Measurements from ENCODE around the gene MSL3B.
A peak's percentile ranks its signal among the peaks of the same experiment; 100 is the strongest.

MSL3B gene

DNA sequence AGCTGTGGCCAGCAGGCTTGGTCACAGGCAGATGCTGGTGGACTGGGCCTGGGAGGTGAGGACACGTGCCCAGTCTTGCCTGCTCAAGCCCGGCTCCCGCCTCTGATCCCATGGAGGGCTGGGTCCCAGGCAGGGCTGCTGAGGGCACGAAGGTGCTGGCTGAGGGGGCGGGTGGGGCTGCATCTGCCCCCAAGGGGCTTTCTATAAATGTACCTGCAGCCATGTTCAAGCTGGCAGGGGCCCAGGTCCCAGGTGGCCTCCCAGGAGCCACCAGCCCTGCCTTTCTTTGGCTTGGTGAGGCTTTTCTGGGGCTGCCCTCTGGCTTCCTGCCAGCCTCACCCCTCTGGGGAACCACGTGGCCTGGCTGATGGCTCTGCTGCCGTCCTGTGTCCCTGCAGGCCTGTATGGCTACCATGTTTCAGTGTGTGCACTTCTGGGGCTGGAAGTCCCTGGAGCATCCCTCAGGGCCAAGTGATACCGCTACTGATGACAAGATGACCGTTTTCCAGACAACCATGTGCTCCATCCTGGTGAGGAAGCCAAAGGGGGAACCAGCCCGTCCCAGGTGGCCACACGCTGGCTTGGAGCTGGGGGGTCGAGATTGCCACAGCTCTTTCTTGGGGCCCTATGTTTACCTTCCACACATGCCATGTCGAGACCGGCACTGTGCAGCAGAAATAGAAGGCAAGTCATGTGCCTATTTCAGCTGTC lies 37.0 kb downstream of the MSL3B start:
- TF ChIP-seq, protein P1, sequence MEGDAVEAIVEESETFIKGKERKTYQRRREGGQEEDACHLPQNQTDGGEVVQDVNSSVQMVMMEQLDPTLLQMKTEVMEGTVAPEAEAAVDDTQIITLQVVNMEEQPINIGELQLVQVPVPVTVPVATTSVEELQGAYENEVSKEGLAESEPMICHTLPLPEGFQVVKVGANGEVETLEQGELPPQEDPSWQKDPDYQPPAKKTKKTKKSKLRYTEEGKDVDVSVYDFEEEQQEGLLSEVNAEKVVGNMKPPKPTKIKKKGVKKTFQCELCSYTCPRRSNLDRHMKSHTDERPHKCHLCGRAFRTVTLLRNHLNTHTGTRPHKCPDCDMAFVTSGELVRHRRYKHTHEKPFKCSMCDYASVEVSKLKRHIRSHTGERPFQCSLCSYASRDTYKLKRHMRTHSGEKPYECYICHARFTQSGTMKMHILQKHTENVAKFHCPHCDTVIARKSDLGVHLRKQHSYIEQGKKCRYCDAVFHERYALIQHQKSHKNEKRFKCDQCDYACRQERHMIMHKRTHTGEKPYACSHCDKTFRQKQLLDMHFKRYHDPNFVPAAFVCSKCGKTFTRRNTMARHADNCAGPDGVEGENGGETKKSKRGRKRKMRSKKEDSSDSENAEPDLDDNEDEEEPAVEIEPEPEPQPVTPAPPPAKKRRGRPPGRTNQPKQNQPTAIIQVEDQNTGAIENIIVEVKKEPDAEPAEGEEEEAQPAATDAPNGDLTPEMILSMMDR (IDR thresholded peaks at IDR 0.05; ENCODE audit: low read depth, low read length), result no peak
- no peak overlapping the region for H3K4me3 ChIP-seq (ENCODE audit: low read depth, low read length)
- H3K9me3 ChIP-seq (ENCODE audit: severe bottlenecking), result no peaks in the 10 kb centered on the region
- H3K27me3 ChIP-seq (ENCODE audit: insufficient read depth, low read depth, severe bottlenecking), result no peaks in the 10 kb centered on the region
- no peak overlapping the region for H3K27ac ChIP-seq
- H3K36me3 ChIP-seq, result peaks cover 21% of the 10 kb centered on the region
- no peak for DNase-seq

DNA sequence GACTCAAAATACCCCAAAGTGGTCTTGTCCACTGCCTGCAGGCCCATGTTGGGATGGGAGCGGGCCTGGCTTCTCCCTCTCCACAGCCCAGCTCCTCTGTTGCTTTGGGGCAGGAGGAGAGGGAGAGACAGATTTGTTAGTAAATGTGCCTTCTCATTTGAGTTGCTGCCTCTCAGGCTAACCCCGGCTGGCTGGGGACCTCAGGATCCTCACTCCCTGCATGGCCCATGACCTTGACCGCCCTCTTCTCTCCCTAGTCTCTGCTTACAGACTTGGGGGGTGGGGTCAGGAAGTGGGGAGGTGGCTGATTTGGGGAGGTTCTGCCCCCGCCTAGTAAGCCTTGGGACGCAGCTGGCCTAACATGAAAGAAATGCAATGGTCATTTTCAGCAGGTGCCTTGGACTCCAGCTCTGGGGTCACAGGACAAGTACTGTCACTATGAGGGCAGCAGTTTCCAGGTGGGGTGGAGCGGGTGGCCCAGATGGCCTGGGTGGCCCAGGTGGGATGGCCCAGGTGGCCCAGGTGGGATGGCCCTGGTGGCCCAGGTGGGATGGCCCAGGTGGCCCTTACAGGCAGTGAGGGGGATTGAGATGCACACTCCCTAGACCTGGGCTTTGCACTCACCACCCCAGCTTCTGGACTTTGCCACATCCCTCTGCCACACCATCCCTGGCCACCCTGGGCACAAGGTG lies 37.9 kb downstream of the MSL3B start:
- H3K4me3 ChIP-seq (ENCODE audit: low read depth, low read length), result no peak overlapping the region
- DNase-seq, result no peak
- TF ChIP-seq, protein P1 (IDR thresholded peaks at IDR 0.05; ENCODE audit: low read depth, low read length), result no peak
- H3K27me3 ChIP-seq (ENCODE audit: insufficient read depth, low read depth, severe bottlenecking), result no peaks in the 10 kb centered on the region
- H3K36me3 ChIP-seq, result peaks cover 13% of the 10 kb centered on the region
- H3K27ac ChIP-seq, result no peak overlapping the region
- no peaks in the 10 kb centered on the region for H3K9me3 ChIP-seq (ENCODE audit: severe bottlenecking)

DNA sequence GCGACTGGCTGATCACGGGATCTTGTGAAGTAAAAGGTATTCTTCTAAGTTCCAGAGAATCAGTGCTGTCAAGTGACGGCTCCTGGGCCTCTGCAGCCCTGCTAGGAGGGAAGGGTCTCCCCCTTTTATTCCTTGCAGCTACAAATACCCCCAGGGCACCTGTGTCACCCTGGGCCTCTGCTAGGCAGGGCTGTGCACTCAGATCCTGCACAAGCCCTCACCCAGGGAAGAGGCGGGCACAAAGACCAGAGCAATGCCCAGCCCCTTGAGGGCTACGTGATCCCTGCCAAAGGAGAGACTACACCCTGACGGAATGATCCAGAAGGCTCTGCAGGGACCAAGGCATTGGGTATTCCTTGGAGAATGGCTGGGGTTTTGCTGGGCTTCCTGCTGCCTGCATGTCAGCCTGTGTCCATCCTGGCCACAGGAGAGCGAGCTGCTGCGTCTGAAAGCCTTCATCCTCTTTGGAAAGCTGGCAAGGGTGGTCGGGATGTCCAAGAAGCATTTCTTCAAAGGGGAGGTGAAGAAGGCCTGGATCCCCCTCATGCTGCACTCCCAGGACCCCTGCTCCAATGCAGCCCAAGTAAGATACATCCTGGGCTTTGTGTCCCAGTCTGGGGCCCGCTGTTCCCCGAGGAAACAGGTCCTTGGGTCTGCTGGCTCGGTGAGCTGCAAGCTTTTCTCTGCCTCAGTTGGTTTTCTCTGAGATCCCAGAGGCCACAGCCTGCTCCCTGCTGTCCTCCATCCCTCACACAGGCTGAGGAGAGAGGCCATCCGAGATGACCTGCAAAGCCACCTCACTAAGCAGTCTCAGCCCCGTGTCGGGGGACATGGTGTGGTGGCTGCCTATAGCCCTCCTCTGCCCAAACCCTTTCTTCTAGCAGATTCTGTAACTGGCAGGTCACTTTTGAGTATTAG lies 38.7 kb downstream of the MSL3B start:
- DNase-seq, result peak; percentile 1
- H3K4me3 ChIP-seq (ENCODE audit: low read depth, low read length), result no peak overlapping the region
- no peak overlapping the region for H3K27ac ChIP-seq

DNA sequence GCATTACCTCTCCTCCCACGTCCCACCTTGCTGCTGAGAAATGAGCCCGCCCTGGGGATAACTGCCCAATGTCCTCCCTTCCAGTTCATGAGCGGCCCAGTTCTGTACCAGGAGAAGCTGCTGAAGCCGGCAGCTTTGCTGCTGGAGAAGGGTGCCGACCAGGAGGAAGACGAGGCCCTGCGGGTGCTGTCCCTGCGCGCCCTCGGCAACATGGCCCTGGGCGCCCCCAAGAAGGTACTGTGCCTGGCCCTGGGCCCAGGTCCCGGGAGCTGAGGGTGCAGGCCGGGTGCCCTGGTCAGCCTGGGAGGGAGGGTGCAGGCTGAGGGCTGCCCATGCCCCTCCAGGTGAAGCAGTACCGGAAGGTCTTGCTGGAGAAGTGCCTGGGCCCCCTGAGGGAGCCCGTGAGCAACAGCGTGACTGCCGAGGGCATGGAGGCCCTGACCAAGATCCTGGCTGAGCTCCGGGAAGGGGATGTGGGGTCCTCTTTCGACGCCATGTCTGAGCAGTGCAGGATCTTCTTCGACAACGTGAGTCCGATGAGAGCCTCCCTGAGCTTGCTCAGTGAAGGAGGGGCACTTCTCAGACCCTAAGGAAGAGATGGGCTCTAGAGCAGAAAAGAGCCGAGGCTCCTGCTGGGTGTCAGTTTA lies 39.5 kb downstream of the MSL3B start:
- Histone ChIP-seq H3K27ac (no peak overlapping the region), H3K4me3 (ENCODE audit: low read depth, low read length) (no peak overlapping the region), H3K9me3 (ENCODE audit: severe bottlenecking) (no peaks in the 10 kb centered on the region), H3K36me3 (no peaks in the 10 kb centered on the region), H3K27me3 (ENCODE audit: insufficient read depth, low read depth, severe bottlenecking) (no peaks in the 10 kb centered on the region)
- DNase-seq, result peak; percentile 5
- TF ChIP-seq, protein P1 (IDR thresholded peaks at IDR 0.05; ENCODE audit: low read depth, low read length), result no peak

More for the DNA sequence above, 38.7 kb downstream of the MSL3B start:
- TF ChIP-seq, protein P1 (IDR thresholded peaks at IDR 0.05; ENCODE audit: low read depth, low read length), result no peak
- H3K36me3 ChIP-seq, result peaks cover 5% of the 10 kb centered on the region
- no peaks in the 10 kb centered on the region for H3K27me3 ChIP-seq (ENCODE audit: insufficient read depth, low read depth, severe bottlenecking)
- H3K9me3 ChIP-seq (ENCODE audit: severe bottlenecking), result no peaks in the 10 kb centered on the region

DNA sequence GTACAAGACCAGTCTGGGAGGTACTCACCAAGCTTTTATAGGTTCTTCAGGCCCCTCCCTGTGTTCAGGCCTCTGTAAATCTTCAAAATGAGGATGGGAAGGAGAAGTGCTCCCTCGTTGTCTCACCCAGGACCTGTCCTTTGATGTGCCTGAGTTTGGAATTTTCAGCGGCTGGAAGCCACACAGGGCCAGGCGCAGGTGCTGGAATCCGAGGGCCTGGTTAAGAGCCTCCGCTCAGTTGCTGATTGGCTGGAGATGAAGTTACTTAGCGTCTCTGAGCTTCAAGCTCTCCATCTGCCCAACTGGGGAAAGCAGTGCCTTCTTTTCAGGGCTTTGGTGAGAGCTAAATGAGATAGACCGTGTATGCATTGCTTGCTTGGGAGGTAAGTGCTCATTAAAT lies 43.8 kb downstream of the MSL3B start:
- DNase-seq, result peak; percentile 3
- TF ChIP-seq, protein P1 (IDR thresholded peaks at IDR 0.05; ENCODE audit: low read depth, low read length), result no peak
- H3K27me3 ChIP-seq (ENCODE audit: insufficient read depth, low read depth, severe bottlenecking), result no peaks in the 10 kb centered on the region
- H3K9me3 ChIP-seq (ENCODE audit: severe bottlenecking), result no peaks in the 10 kb centered on the region
- H3K27ac ChIP-seq, result no peak overlapping the region
- no peak overlapping the region for H3K4me3 ChIP-seq (ENCODE audit: low read depth, low read length)
- no peaks in the 10 kb centered on the region for H3K36me3 ChIP-seq
